Left colon (tissue), 2 donors: ENCODE results near the gene MTUS2. TPM values are rescaled to one million over a fixed set of nuclear protein-coding genes. Genes with fewer than 3 reads are reported as not detected.
A peak's percentile ranks its signal among the peaks of the same experiment; 100 is the strongest.
"Not testable (repeated sequence)": the region's sequence is repeated elsewhere in the genome, so short reads cannot be mapped to it uniquely, and the experiment has no call there.

Experiments used
- ATAC-seq: fragments of 200-7000 bp; cut with Tn5 transposase; one replicate; pipeline ENCODE4 v1.9.1; 2020; ENCODE audit warnings: mild to moderate bottlenecking, moderate library complexity
- DNase-seq, 2 donors: peaks; one replicate each; pipeline ENCODE4 v3.0.0-alpha.2; 2020
- intact Hi-C, 2 donors: fragments of 100-400 bp; cut with DNase I in 1 of 2; cut with micrococcal nuclease in 1 of 2; formaldehyde crosslinking; loops; one replicate each; pipeline versions ENCODE4 v1.11.2 to v1.14.0; 2022; cut with DNase I, micrococcal nuclease
- total RNA-seq, 2 donors: library from RNA; stranded (reverse); fragmentation: NEBNext Ultra II Directional; extraction: Animal tissue kit (Norgen Biotek cat#: 25700); gene quantifications; one replicate each; pipeline ENCODE4 v1.2.1, GENCODE V29; 2021
- donor health status: DM: no; HTN: no; CAD: no.
- donor health status: DM: yes; HTN: yes; CAD: no.

MTUS2 gene
- total RNA-seq, 2 donors from 2014 or later: 0.15 to 0.25 TPM

DNA sequence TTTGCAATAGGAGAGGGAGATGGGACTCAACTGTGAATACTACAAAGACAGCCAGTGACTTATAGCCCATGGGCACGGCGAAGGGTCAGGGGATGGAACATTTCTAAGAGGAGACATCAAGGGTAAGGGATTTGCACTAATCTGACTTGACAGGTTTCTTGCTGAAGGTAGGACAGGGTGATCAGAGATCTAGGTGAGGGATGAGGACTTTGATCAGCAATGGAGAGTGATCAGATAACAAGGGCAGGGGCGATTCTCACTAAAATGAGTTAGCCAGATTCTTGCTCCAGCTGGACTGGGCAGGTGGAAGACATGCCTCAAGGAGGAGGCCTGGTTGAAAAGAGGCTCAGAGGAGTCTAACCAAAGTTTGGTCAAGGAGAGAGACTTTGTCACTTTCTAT is 566.1 kb downstream of the MTUS2 start:
- ATAC-seq (no peak), DNase-seq (no peak)
- intact Hi-C loops: no loop called here

DNA sequence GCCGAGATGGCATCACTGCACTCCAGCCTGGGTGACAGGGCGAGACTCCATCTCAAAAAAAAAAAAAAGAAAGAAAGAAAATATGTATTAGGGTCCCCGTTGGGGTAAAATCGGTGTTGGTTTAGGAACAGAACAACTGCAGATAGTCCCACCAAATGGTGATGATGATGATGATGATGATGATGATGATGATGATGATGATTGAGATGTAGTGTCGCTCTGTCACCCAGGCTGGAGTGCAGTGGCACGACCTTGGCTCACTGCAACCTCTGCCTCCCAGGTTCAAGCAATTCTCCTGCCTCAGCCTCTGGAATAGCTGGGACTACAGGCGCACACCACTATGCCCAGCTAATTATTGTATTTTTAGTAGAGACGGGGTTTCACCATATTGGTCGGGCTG is 570.5 kb downstream of the MTUS2 start:
- intact Hi-C loops, DNase-seq, ATAC-seq: not testable (repeated sequence)

DNA sequence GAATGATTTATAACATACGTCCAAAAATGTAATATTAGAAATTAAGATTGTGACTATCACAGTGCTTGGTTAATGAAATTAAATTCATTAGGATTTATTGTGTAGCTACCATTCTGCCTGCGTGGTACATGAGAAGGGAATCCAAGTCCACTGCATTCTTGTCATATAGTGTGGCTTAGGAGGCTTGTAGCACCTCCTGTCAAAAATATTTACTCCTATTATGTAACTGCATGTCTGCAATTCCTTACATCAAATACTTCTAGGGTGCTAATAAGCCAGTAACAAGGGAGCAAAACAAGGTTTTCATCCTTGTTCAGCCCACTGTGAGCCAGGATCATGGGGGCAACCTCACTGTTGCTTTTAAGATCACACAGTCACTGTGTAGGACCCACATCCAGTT is 576.3 kb downstream of the MTUS2 start:
- intact Hi-C loops: no loop called here
- DNase-seq (no peak), ATAC-seq (no peak)

DNA sequence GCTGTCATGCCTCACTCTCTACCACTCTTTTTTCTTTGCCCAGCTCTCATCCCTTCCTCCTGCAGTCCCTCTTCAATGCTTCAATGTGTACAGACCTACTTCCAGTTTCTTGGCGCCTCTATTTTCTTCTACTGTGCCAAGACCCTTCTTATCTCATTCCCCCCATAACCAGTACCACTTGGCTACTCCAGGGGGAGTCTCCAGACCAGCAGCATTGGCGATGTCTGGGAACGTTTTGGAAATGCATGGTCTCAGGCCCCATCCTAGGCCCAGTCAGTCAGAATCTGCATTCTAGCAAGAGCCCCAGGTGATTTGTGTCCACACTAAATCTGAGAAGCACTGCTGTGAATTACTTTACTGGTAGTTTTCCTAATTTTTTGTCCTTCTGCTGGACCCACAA is 577.1 kb downstream of the MTUS2 start:
- no peak for DNase-seq
- intact Hi-C loops: no loop called here
- no peak for ATAC-seq

DNA sequence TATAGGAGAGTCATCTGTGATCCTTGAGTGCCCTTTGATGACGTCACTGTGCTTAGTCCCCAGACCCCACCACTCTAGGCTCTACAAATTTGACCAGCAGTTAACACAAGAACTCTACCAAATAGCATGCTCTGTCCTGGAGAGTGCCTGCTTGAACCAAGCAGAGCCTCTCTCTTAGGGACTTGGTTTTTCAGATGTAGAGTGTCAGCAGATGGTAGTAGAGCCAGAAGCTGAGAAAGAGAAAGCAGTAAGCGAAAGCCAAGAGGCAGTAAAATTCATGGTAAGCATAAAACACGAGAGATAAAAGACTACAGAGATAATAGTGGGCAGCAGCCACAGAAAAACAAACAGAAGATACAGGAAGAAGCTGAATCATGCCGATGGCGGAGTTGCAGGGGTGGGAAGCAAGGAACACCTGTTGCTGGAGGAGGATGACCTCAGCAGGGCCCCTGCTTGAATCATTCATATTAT is 582.1 kb downstream of the MTUS2 start:
- DNase-seq: no peak
- intact Hi-C loops: no loop called here
- peak; percentile 45 for ATAC-seq

DNA sequence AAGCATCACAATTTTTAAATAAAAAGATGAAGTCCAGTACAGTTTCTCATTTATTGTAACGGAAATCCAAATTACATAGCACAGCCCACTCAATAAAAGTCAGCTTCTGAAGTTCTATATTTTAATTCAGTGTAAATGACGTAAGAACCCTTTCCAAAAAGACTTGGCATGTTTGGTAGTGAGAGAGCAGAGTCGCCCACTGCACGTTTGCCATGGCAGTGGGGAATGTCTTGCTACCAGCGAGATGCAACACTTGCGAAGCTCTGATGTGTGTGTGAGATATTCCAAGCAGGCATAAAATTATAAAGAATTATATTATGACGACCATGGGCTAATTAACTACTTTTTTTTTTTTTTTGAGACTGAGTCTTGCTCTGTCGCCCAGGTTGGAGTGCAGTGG is 585.3 kb downstream of the MTUS2 start:
- intact Hi-C loops: no loop called here
- no peak for DNase-seq
- no peak for ATAC-seq

DNA sequence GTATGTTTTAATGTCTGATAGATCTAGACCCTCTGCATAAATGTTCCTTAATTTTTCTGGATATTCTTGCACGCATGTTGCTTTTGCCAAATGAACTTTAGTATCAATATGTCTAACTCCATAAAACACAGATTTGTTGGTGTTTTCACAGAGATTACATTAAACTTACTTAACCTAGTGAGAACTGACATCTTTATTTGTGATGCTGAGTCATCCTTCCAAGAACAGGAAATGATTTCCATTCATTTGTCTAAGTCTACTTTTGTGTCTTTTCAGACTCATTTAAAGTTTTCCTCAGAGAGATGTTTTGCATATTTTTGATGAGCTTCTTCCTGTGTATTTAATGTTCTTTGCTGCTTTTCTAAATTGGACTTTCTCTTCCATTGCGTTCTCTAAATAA is 591.3 kb downstream of the MTUS2 start:
- no peak for ATAC-seq
- intact Hi-C loops: no loop called here
- DNase-seq: no peak

DNA sequence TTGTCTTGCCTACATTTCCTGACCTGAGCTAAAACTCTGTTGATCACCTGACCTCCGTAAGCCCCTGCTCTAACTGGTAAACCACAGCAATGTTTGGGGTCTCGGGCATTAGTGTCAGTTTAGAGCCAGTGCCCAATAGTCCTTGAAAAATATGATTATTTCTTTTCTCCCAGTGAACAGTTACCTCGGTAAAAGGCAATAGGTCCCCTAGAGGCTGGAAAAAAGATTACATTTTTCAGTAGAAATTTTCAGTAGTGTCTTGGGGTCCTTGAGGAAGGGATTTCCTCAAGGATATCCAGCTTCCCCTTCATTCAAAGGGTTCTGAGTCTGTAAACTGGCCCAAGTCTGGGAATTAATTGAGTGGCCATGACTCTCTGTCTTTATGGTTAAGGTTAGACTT is 597.9 kb downstream of the MTUS2 start:
- ATAC-seq (no peak), DNase-seq (no peak)
- intact Hi-C loops: no loop called here

DNA sequence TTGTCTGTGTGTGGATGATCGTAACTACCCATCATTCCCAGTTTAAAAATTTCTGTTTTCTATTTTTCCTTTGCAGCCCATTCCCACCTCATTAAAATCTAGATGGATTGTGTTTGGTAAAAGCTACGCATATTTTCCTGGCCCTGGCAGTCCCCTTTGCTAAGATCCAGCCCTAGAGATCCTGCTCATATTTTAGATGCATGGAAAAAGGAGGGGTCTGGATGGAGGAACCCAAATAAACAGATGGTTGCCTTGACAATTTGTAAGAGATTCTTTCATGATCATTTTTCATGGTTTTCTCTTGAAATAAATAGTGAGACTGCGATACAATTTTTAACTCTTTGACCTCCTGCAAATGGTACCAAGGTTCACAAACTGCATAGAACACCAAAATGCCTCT is 601.0 kb downstream of the MTUS2 start:
- intact Hi-C loops: no loop called here
- ATAC-seq: no peak
- DNase-seq: no peak

DNA sequence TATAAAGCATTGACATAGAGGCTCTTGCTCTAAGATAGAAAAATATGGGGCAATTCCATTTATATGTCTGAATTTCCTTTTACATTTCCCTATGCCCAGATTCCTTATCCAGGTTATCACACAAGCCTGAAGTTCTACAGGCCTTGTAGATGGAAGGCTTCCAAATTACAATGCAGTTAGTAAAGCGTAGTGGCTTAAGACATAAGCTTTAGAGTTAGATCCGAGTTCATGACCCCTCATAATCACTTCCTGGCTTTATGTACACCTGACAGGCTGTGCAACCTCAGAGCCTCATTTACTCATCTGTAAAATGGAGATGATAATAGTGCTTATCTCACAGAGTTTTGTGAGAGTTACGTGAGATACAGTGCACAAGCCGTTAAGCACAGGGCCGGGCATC is 601.9 kb downstream of the MTUS2 start:
- intact Hi-C loops: no loop called here
- ATAC-seq (no peak), DNase-seq (no peak)

DNA sequence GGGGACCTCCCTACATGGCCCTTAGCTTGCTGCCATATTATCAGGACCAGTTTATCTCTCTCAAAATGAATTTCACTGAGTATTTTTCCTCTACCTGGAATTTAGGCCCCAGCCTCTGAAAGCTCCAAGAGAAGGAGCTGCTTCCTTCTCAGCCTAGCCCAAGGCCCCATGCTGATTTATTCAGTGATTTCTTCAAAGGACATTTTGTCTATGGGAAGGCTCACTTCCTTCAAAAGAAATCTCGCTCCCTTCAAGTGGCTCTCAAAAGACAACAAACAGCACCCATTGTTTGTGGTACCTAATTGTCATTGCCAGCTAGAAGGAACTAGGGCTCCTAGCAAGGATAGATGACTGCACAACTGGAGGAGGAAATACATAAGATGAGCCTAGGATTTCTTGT is 602.9 kb downstream of the MTUS2 start:
- ATAC-seq (no peak), DNase-seq (no peak)
- intact Hi-C loops: no loop called here

DNA sequence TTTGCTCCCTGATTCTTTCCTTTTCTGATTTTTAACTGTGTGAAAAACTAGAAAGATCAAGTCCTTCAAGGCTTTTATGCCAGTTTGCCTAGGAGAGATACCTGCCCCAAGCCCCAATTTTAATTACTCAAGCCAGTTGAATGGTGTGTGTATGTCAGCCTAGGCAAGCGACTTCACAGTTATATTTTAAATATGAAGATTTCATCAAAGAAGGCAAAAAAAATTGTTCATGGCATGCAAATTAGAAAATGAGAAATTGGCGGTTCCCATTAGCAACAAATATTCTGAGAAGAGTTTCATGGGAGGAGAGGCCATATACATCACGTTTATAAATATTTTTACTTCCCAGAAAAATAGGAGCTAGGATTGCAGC is 607.8 kb downstream of the MTUS2 start:
- intact Hi-C loops: no loop called here
- DNase-seq: no peak
- no peak for ATAC-seq

DNA sequence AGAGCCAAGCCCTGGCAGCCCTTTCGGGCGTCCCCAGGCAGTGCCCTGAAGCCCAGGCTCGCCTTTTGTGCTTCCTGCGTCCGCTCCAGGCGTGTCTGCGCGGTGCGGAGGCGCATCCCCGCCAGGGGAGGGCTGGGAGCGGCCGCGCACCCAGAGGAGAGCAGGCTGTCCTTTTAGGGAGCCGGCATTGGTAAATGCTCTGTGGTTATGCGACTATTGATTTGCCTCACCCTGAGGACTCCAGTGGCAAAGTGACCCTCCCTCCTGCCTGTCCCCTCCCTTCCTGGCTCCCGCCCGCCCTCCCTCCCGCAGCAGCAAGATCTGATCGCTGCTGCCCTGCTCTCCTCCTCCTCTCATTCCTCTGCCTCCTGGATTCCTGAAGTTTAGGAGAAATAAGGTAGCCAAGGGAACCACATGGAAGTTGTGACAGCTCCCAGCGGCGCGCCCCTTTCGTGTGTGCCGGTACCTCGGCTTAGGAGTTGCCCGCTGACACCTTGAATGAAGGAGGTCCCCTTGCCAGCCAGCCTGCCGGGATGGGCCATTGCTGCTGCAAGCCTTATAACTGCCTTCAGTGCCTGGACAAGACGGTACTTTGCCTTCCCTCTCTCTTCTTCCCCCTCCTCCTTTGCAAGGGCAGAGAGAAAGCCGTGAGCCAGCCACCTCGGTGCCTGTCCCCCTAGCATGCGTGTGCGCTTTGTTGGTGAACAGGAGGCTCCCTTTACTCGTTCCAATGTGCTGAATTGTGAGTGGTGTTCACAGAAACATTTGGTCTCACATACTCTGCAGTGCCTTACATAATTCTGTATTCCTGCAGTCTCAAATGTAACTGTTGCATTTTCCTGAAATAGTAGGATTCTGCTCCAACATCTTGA is 608.4 kb downstream of the MTUS2 start:
- DNase-seq (no peak), ATAC-seq (no peak)
- intact Hi-C loops: no loop called here

DNA sequence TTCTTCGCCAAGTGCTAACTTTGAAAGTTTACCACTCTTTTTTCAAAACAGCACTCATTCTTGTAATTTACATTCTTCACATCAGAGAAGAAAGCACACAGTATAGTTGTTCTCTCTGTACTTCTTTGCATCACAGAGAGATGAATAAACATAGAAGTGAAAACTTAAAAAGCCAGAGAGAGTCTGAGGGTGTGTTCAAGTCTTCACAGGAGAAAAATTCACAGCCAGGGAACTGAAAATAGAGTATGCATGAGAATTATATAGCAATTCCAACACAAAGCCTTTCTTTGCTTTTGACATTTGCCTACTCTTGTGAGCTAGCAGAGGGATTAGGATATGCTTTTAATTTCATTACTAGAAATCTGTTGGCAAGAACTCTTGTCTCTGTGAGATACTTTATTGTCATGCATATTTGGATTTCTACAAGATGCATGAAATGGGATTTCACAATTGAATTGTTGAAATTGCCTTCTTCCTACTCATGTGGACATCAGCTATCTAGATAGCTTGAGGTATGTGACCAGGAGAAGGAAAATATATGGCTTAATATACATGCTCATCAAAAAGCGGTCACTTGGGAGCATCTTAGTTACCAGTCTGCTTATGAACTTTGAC is 609.3 kb downstream of the MTUS2 start:
- ATAC-seq: no peak
- intact Hi-C loops: no loop called here
- no peak for DNase-seq

DNA sequence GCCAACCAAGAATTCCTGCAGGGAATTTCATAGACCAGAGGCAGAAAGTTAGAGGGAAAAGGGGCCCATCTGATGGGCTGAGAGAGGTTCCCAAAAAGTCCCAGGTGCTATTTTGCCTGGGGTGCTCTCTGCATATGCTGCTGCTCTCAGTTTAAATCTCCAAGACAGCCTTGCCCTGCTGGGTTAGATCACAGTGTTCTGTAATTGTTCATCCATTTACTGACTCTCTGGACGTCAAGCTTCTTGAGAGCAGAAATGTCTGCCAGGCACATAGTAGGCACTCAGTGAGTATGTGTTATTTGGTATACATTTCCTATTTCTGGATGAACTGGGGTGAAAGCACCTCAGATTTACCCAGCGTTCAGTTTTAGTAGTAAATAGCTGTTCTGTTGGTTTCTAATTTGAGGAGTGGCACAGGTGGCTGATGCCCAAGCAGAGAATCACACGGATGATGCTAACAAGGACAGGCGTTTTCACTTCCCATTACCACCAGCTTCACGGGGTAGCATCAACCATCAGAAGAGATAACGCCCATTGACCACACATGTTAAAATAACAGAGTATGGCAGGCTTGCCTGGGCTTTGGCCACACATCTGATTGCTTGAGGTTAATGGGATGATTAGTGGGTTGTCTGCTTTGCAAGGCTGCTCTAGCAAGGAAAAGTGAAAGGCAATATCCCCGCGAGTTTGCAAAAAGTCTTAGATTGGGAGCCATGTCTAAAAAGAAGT is 614.2 kb downstream of the MTUS2 start:
- ATAC-seq (no peak), DNase-seq (no peak)
- intact Hi-C loops: no loop called here

DNA sequence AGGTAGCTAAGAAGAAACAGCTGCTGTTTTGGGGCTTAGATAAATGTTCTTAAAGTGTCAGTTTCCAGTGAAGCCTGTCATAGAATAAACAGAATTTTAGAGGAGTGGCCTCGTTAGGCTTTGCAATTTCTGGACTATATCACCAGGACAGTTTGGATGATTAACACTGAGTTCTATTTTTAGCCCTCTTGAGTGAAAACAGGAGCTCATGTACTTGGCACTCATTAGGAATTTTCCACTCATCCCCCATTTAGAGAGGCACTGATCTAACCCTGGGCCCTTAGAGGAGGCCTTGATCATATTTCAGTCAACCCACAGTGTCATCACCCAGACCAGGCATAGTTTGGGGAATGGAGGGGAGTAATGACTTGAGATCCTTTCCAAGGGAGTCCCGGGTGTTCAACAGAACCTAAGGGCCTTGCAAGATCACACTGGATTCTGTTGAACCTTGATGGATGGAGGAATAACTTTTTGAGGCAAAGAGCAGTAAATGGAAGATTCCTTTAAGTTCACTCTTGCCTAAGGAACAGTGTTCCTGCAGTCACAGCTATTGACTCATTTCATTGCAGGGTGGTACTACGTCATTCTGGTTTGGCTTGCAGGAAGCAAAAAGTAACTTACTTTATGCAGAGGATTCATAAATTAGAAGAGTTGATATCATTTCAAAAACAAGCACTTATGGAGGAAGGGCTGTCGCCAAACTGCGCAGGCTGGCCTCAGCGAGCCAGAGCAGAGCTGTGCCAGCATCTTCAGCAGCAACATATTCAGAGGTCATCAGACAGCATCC is 615.2 kb downstream of the MTUS2 start:
- ATAC-seq (peak; percentile 26), DNase-seq (peak in 1 of 2 donors; percentile 27)
- intact Hi-C loops: no loop called here

DNA sequence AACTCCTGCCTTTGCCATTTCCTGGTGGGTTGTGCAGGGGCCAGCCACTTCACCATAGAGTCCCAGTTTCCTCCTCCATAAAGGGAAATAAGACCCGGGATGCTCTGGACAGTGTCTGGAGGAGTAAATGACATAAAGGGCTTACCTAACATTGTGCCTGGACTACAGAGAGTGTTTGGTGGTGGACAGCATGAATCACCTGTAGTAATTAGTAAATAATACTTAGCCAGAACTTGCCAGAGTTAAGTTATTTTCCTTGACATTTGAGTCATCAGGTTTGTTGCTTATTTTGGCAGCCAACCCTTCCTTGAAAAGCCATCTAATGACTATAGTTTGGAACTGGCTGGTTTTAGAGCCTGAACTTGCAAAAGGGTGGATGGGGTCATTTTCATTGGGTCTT is 616.2 kb downstream of the MTUS2 start:
- intact Hi-C loops: no loop called here
- DNase-seq (no peak), ATAC-seq (no peak)

DNA sequence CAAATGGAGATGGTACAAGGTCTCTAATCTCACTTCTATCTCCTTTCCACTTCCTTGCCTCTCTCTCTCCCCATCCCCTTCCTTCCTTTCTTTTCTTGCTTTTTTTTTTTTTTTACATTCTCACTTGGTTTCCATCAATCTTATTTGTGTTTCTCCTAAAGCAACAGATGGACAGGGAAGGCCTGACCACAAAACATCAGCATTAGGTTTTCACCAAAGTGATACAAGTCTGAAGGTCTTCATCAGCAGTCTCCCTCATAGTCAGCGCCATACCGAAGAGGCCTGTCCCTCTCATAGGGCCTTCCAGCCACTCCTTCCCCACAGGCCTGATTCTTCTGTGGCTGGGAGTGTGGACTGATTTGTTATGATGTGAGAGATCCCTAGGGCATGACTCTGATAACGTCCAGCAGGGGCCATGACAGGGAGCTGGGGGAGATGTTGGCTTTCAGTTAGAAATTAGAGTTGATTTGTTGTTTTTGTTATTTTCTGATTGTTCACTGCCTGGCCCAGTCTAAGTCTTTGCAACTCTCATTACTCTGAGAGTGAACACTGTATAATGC is 616.7 kb downstream of the MTUS2 start:
- intact Hi-C loops: no loop called here
- DNase-seq: no peak
- ATAC-seq: no peak

DNA sequence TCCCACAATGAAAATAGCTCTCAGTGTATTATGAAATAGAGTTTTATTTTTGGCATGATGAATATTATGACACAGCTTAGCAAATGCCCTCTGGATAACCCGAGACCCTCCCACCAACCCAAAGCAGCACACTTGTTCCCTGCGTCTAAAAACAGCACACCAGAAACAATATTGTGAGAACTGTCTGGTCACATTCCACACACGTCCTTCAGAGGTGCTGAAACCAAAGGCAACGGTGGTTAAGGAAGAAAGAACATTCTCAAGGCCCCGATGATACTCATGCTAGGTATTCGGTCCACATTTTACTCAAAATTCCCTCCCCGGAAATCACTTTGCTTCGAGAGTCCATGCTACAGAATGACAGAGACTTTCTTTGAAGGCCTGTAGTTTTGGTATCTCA is 618.6 kb downstream of the MTUS2 start:
- DNase-seq (no peak), ATAC-seq (no peak)
- intact Hi-C loops: no loop called here
